NCI-H748 (cell line): ENCODE data around the gene KISS1R.

ENCODE experiments used
- DNase-seq: peaks from one replicate; lab custom pipeline; 2025; ENCODE audit not compliant: unreplicated experiment; lab: John Stamatoyannopoulos, UW

KISS1R gene

GRCh38 chr19:881385-882071, 35.6 kb upstream of the KISS1R start:
- no peak for DNase-seq

DNA sequence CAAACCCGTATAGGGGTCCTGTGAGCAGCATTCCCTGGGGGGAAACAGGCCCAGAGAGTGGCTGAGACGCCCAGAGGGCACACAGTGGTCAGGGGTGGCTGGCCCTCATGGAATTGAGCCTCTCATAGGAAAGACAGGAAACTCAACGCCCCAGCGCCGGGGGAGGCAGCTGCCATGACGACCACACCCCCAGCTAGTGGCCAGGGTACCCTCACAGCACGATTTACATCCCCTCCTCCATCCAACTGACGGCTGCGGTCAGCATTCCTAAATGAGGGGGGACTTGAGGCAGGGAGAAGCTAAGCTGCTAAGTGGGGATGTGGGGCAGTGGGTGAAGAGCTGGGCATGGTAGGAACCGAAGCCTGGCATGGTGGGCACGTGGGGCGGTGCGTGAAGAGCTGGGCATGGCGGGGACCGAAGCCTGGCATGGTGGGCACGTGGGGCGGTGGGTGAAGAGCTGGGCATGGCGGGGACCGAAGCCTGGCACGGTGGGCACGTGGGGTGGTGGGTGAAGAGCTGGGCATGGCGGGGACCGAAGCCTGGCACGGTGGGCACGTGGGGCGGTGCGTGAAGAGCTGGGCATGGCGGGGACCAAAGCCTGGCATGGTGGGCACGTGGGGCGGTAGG, 34.1 kb upstream of the KISS1R start:
- DNase-seq: no peak

GRCh38 chr19:883661-884211, 33.4 kb upstream of the KISS1R start:
- no peak for DNase-seq

DNA sequence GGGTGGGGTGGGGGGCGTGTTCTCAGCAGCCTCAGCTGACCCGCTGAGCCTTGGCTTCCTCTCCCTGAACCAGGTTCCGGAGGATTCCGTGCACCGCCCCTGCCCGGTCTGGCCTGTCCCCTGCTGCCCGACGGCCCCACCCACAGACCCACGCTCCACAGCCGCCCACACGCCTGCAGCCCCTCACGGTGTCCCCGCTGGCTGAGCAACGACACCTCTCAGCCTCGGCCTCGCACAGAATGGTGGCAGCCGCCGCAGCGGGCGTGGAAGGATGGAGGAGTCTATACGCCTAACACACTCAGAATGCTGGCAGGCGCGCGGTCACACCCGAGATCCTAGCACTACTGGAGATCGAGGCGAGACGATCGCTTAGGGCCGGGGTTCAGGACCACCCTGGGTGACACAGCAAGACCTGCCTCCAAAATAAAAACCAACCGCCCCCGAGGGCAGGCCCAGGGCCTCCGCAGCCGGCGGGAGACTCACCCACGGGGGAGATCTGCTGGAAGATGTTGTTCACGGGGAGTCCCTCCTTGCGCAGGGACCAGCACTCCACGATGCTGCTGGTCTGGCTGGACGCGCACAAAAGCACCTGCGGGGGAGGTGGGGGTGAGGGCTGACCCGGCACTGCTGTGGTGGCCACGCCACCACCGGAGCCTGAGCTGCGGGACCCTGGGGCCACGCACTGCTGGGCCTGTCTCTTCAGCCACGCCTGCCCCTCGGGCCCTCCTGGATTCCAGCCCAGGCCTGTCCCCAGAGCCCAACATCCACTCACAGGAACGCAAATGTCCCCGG, 32.5 kb upstream of the KISS1R start:
- DNase-seq: no peak

DNA sequence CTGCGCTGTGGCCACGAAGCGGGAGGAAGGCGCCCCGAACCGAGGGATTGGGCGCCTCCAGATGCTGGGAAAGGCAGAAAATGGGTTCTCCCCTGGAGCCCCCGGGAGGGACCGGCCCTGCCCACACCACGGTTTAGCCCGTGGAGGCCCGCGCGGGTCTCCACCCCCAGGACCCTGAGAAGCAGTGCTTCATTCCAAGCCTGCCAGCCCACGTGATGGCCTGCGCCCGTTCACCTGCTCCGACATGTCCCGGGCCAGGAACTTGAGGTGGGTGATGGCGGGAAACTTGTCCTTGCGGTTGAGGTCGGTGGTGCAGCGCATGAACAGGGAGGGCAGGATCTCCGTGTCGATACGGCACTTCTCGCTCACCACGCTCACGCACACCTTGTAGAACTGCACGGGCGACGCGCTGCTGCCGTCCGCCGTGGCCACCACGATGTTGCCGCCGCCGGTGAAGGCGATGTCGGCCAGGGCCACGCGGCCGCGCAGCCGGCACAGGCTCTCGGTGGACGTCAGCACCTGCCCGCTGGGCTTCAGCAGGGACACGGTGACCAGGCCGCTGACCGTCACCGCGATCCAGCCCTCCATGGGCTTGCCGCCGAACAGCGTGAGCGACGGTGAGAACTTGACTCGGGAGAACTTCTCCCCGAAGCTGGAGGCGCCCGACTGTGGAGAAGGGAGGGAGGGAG, 31.5 kb upstream of the KISS1R start:
- no peak for DNase-seq

GRCh38 chr19:887072-887471, 30.1 kb upstream of the KISS1R start:
- peak; percentile 5 for DNase-seq

GRCh38 chr19:887599-887998, 29.5 kb upstream of the KISS1R start:
- DNase-seq: no peak

DNA sequence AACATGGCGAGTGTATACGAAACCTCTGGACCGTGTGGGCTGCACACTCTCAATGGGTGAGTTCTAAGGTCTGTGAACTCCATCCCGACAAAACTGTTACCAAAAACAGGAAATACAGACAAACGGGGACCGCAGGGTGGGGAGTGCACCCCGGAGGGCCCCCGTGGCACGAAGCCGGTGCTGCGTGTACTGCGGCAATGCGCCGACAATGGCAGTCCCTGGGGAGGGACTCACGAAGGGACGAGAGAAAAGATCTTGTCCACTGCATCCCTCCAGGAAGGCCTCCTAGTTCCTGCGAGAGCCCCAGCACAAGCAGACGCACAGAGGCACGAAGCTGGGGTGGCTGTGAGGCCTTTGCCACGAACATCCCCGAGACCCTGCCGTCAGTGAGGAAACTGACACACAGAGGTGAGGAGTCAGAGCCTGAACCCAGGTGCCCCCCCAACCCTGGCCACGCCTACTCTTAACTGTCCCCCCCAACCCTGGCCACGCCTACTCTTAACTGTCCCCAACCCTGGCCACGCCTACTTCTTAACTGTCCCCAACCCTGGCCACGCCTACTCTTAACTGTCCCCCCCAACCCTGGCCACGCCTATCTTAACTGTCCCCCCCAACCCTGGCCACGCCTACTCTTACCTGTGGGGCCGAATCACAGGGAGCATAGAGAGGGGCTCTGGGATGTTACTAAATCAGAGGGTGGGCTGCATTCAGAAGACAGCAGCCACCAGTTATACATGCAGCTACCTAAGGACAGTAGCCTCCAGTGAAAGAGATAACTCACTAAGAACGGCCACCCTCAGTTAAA, 28.4 kb upstream of the KISS1R start:
- DNase-seq: no peak

GRCh38 chr19:889662-890295, 27.4 kb upstream of the KISS1R start:
- DNase-seq: no peak

GRCh38 chr19:890831-891230, 26.3 kb upstream of the KISS1R start:
- DNase-seq: no peak

GRCh38 chr19:891421-892200, 25.5 kb upstream of the KISS1R start:
- peak; percentile 34 for DNase-seq

DNA sequence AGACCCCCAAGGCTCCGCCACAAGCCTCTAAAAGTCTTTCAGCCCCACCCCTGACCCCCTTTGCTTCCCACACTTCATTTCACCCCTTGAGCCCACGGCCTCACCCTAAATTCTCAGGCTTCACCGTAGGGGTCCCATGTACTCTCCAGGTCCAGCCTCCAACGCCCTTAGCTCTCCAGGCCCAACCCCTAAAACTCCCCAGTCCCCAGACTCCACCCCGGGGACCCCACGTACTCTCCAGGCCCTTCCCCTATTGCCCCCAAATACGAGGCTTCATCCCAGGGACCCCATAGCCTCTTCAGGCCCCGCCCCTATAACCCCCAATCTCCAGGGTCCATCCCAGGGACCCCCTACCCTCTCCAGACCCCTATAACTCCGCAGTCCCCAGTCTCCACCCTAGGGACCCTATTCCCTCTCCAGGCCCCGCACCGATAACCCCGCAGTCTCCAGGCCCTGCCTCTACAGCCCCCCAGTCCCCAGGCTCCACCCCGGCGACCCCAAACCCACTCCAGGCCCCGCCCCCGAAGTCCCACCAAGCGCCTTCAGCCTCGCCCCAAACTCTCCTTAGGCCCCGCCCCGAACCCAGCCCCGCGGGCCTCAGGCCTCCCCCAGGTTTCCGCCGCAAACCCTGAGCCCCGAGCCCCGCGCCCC, 24.8 kb upstream of the KISS1R start:
- no peak for DNase-seq

DNA sequence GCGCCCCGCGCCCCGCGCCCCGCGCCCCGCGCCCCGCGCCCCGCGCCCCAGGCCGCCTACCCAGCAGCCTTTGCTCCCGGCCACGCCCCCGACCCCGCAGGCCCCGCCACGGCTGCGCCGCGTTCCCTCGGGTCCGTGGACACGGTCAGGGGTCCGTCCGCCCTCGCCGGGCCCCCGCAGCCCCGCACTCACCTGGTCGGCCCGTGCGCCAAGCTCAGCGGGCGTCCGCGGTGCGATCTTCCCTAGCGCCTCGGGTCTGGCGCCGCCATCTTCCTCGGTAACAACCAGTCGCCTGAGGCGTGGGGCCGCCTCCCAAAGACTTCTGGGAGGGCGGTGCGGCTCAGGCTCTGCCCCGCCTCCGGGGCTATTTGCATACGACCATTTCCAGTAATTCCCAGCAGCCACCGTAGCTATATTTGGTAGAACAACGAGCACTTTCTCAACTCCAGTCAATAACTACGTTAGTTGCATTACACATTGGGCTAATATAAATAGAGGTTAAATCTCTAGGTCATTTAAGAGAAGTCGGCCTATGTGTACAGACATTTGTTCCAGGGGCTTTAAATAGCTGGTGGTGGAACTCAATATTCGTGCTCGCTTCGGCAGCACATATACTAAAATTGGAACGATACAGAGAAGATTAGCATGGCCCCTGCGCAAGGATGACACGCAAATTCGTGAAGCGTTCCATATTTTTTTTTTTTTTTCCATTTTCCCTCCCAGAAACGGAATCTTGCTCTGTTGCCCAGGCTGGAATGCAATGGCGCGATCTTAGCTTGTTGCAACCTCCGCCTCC, 24.0 kb upstream of the KISS1R start, which contains the start of the genes MED16 and RNU6-9:
MED16 (minus strand) TSS at position 294 of the 796 bp plus-strand sequence. CDS start 2,056 bp downstream, outside the sequence.
RNU6-9 (plus strand) TSS at position 591 of the 796 bp plus-strand sequence.
- DNase-seq: peak; percentile 90

GRCh38 chr19:896434-896833, 20.7 kb upstream of the KISS1R start:
- no peak for DNase-seq

GRCh38 chr19:896999-897398, 20.1 kb upstream of the KISS1R start:
- DNase-seq: no peak

DNA sequence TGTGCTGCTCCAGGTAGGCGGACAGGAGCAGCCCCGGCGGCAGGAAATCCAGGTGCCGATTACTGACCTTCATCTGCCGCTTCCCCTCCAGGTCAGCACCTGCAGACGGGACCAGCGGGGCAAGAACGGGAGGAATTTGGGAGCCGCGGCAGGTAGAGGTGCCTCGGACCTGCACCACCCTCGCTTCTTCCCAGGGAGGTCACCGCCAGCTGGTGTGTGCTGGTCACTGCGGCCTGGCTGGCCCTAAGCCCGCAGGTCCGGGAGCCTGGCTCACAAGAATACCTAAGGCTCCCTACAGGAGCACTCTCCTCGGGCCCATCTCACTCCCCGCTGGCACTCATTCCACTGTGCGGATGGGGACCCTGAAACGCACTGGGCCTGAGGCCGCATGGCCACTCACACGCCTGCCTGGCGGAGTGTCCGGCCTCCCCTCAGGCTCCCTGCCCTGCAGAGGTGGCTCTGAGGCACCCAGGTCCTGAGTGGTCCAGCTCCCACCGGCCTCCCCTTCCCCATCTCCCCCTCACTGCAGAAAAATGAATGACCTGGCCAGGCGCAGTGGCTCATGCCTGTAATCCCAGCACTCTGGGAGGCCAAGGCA, 19.6 kb upstream of the KISS1R start:
- no peak for DNase-seq

DNA sequence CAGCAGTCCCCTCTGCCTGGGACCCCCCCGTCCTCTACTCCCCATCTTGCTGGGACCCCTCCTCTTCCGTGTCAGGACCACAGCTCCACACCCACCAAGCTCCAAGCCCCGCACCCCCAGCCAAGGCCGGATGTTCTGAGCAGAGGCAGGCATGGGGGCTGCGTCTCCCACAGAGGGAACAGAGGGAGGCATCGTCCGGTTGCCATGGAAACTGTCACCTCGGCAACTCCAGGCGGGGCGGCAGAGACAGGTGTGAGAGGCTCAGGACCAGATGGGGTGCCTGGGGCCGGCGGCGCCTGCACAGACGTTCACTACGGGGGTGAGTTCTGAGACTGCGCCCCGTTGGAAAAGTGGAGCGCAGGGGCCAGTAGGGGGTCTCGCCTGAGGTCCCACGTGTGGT, 18.5 kb upstream of the KISS1R start:
- DNase-seq: peak; percentile 88
